Superior temporal gyrus (tissue), 1 donor: Measurements from ENCODE around the gene SLC41A3.
A peak's percentile ranks its signal among the peaks of the same experiment; 100 is the strongest.
"Not testable (repeated sequence)": the region's sequence is repeated elsewhere in the genome, so short reads cannot be mapped to it uniquely, and the experiment has no call there.

ENCODE experiments used
- DNase-seq: peaks from one replicate; pipeline ENCODE4 v3.0.0-alpha.2; 2016; ENCODE audit errors: extremely low spot score

SLC41A3 gene

DNA sequence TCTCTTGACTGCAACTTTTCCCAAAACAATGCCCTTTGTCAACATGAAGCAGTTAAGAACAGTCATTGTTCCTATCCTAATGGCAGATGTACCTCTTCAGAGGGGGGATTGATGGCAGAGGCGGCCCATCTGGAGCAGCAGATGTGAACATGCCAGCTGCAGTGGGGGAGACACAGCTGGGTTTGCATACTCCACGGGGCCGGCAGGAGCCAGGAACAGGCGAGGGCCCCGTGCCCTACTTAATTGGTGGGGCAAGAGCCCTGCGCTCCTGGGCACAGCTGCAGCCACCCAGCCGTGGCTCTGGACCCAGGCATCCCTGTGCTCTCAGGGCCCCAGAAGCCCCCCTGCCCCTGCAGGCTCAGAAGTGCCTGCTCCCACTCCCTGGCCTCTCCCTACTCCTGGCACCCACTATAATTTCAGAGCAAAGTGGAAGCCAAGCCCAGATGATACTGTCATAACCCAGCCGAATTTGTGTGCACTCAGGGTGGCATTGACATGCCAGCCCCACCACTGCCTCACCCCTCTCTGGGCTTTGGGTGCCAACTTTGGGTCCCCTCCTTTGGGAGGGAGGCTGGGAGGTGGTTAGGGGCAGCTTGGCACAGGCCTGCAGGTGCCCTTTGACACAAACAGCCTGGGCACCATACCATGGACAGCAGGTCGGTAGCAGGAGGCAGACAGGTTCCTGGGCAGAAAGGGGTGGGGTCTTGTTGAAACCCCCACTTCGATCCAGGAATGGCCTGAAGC lies 80.3 kb downstream of the SLC41A3 start:
- DNase-seq: no peak

DNA sequence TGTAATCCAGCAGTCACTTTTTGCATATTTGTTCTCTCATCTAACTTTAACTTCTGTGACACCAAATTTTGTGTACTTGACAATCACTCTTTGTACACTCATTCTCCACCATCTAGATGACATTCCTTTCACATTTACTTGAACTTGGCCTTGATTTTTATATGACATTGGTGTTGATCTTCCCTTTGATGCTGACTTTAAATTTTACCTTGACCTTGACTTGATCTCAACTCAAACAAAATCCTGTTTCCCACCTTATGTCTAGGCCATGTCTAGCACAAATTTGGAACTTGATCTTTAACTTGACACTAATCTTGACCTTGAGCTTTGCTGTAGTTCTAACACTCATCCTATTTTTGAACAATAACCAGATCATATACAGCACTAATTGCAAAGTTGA lies 81.7 kb downstream of the SLC41A3 start:
- no peak for DNase-seq

DNA sequence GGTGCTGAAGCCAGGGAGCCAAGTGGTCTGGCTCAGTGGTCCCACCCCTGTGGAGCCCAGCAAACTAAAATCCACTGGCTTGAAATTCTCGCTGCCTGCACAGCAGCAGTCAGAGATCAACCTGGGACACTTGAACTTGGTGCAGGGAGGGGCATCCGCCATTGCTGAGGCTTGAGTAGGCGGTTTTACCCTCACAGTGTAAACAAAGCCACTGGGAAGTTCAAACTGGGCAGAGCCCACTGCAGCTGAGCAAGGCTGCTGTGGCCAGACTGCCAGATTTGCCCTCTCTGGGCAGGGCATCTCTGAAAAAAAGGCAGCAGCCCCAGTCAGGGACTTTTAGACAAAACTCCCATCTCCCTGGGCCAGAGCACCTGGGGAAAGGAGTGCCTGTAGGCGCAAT lies 87.2 kb downstream of the SLC41A3 start:
- not testable (repeated sequence) for DNase-seq

DNA sequence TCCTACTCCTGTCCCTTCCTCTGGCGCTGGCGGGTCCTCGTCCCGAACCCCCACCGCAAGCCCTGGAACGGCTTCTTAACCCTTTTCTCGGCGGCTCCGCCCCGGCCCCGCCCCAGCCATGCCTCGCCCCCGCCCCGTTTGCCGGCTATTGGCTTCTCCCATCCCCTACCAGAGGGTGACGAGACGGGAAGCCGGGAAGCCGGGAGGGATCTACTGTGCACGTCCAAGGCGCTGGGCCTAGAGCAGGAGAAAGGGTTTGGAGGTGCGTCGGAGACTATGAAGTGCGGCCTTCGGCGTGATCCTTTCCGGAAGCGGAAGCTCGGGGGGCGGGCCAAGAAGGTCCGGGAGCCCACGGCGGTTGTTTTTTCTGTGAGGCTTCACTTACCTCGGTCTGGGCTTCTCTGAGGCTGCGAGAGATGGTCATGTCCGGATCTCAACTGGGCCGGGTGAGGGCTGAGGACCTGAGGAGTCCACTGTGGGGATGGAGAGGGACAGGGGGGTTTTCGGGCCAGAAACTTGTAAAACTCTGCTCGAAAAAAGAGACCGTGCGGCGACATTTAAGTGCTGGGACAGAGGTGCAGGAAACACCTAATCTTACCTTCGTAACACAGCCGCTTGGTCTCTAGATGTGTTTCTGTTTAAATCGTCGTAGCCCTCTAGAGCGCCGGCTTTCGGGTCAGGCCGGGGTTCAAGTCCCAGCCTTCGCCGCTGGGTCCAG lies 93.5 kb downstream of the SLC41A3 start:
- DNase-seq: peak; percentile 81

DNA sequence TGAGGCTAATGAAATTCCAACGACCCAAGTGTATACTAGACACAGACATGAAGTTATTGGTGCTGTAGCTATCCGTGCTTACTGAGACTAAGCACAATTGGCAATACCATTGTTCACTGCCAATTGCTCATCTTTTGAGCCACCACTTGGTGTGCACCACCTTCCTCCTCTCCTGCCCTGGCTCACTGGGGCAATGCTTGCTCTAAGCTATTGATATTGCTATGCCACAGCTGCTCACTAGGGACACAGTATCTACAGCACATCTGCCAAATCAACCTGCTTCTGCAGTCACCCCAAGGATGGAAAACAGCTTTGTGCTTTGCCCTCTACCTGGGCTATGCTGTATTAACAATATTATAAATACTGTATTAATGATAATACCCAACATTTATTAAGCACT lies 99.0 kb downstream of the SLC41A3 start:
- DNase-seq: not testable (repeated sequence)

DNA sequence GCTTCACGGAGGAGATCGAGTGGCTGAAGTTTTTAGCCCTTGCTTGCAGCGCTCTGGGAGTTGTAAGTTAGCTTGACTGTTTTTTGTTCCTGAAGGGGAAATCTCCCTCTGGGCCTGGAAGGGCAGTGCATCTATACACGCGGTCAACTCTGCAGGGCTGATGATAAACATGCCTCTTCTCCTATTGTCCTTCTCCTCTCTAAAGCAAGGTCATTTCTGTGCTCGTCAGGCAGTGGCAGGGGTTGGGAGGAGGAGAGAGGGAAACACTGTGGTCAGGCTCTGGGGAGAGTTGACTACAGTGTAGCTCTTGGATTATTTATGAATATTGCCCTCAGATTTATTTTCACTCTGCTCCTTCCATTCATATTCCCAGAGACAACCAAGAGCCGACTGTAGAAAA lies 106.8 kb downstream of the SLC41A3 start:
- DNase-seq: not testable (repeated sequence)

DNA sequence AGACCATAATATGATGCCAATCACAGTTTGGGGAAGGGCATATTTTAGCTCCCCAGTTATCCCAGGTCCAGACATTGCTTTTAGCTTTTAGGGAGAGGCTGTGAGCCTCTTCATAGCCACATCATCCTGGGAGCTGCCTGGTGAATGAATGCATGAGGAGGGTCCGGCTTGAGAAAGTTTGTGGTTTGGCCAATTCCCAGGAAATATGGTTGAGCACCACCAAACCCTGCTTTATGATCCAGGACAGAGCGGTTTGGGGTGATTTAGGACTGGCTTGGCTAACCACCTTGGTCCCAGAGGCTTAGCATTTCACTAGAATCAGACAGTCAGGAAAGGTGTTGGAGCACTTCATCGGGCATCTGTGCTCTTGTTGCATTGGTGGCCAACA lies 107.9 kb downstream of the SLC41A3 start:
- DNase-seq: not testable (repeated sequence)

DNA sequence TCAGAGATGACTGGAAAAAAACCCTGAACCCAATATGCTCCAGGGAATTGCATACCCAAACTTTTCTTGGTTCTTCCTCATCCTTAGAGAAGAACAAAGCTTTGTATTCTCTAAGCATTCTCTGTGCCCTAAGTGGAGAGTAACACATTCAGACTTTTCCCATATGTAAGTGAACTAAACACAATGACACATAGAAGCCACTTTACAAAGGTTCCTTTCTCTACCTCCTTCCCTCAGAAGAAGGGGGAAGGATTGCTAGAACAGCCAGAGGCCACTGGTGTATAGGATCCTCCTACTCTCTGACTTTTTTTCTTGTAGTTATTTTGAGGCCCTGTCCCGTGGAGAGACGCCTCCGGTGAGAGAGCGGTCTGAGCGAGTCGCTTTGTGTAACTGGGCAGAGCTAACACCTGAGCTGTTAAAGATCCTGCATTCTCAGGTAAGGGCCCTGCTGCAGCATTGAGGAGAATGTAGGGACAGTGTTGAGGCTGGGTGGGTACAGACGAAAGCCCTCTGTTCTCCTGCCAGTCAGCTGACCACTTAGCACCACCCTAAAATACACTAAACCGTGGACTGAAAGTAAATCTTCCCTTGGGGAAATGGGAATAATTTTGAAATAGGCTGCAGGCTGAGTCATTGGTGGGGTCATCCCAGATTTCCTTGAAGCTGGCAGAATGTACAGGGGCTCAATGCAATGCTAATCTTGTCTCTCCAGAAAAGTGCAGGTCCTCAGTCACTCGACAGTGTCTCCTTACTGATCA lies 108.5 kb downstream of the SLC41A3 start:
- DNase-seq: peak; percentile 5

DNA sequence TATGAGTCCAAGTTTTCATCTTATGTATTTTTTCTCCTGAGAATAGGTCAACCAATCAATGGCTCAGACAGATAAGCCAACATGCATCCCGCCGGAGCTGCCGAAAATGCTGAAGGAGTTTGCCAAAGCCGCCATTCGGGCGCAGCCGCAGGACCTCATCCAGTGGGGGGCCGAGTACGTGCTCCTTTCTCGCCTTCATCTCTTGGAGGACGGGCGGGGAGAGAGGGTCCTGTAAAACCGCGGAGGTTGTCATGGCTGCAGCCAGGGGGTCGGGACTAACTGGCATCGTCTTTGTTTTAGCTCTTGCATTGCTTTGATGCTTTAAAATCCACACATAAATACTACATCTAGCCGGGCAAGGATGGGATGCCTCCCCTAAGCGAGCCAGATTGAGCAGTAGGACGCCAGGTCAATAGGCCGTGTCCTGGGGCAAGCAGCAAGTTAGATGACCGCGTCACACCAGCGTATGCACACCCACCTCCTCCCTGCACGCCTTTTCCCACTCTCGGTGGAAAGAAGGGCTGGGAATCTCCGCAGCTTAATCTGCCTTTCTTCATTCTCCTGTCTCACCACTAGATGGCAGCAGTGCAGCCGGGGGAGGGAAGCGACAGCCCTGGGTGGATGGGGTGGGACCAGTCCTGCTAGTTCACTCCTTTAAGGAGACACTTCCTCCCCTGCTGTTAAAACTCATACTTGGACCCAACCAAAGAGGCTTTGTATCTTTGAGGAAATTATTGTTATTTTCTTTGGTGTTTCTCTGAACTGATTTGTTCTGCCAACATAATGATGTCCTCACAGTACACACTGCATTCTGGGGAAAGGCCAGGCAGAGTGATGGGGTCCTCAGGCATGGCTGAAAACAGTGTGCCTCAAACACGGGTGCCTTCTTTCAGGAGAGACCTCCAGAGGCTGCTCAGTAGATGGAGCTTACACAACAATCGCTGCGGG lies 111.7 kb downstream of the SLC41A3 start:
- DNase-seq: peak; percentile 59

DNA sequence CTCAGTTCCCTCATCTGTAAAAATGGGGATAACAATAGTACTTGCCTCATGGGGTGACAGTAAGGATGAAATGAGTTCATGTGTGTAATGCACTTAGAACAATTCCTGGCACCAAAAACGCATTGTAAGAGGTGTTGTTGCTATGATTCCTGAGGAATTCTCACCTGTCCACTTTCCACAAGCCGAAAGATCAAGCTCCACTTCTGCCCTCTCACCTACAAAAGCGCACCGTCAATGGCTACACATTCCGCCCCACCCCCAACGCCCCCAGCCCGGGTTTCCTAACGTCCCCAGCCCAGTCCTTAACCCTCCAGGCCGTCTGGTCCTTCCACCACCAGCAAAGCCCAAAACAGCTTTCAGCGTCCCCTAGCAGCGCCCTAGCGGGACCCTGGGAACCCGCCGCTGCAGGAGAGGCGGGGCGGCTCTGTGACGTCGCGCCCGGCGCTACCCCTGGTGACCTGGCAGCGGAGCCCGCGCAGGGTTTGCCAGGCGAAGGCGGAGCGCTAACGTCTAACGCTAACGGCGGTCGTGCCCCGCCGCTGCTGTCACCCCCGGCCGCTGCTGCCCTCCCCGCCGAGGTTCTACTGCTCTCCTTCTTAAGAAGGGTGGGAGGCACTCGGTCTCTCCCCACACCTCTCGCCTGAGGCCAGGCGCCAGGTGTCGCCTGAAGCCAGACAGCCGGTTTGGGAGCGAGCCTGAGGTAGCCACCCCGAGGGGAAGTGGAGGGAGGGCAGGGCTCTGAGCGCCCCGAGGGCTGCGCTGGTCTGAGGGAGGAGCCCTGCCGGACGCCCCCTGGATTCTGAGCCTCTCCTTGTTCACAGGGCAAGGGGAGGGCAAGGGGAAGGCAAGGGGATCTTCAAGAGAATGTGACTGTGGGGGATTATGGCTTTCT lies 115.0 kb downstream of the SLC41A3 start, which contains the start of gene ROPN1B:
TSS of gene ROPN1B (plus strand) at position 478 of the 892 bp plus-strand sequence. CDS start 2,877 bp downstream, outside the sequence.
- DNase-seq: not testable (repeated sequence)

DNA sequence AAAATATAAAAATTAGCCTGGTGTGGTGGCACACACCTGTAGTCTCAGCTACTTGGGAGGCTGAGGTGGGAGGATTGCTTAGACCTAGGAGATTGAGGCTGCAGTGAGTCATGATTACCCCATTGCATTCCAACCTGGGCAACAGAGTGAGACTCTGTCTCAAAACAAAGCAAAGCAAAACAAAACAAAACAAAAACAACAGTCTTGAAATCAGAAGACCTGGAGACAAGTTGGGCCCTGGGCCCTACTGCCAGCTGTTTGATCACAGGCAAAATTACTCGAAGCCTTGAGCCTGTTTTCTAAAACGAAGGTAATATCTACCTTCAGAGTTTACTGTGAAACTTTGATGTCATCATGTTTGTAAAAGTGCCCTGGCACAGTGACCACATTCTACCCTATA lies 115.8 kb downstream of the SLC41A3 start:
- not testable (repeated sequence) for DNase-seq

DNA sequence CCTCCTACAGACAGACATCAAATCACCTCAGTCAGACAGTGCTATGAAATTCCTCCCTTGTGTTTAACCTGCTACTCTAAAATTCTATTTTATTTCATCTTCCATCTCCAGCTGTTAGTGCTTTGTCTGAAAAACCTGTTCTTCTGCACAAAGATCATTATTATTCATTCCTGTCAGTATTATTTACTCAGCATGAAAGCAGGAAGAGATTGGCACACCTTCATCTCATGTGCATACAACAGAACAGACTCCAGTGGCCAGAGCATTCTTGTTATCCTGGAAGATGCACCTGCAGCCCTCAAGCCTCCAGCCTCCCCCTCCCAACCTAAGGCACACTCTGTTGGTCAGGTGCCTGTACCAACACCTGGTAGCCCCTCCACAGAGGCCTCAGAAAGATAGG lies 116.8 kb downstream of the SLC41A3 start:
- no peak for DNase-seq

DNA sequence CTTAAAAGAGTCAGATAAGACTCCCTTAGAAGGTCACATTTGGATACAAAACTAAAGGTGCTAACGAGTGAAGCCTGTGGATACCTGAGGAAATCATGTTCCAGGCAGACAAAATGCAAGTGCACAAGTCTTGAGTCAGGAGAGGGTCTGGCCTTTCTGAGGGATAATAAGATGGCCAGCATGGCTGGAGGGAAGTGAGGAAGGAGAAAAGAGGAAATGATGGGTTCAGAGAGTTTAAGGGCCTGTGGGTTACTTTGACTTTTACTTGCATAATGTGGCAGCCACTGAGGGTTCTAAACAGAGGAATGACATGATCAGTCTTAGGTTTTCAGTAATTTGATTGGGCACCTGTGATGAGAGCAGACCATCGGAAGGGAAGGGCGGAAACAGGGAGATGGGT lies 118.4 kb downstream of the SLC41A3 start:
- DNase-seq: no peak

DNA sequence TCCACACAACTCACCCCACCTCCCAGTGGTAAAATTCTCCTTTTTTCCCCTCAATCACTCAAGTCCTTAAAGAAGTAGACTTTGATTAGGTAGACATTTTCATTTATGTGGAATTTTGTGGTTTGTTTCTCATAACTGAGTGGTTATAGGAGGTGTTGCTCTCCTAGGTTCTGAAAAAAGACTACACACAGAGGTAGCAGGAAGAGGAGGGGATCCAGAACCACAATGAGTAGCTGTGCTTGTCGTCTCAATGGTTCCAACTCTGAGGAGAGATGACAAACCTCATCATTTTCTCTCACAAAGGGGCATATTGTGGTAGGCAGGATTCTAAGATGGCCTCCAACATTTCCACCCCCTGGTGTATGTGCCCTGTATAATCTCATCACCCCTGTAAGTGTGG lies 120.1 kb downstream of the SLC41A3 start:
- not testable (repeated sequence) for DNase-seq

DNA sequence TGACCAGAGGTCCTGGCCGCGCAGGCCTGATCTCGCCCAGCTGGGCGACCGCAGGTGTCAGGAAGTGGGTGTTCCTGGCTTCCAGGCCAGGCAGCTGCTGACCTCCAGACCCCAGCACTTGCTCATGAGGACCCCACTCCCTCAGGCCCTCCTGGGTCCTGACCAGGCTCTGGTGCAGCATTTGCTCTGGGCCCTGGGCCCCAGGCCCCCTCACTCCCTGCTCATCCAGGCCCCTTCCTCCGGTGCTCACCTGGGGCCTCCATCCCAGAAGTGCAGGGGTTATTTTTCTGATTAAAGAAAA lies 122.7 kb downstream of the SLC41A3 start:
- no peak for DNase-seq

DNA sequence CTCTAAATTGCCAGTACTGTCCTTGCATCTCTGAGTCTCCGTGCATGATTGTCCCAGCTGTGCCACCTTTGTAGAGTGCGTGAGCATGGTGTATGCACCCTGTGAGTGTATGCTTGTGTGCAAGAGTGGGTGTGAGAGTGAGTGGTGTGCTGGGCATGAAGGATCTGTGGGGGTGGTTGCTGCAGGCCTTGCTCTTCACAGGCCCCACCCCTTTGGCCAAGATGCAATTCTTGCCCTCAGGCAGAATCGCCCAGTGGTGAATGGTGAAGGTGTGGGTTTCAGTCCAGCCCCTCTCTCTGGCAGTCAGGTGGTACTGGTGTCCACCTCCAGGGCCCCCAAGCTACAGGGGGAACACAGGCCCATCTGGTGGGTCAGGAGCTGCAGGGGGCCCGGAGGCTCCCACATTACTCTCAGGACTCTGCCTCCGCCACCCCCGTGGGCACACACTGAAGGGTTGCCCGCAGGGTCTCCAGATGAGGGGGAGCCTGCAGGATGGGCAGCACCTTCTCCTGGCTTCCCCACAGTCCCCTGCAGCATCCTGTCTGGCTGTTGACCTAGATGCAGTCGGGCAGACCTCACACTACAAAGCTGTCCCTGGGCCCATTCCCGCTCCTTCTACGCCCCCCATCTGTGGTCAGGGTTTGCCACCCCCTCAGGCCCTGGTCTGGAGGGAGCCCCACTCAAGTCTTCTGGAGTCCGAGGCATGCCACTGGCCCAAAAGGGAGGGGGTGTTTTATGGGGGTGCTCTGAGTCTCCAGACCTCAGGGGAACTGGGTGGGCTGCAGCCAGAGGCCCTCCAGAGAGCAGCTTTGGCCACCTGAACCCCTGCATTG lies 123.3 kb downstream of the SLC41A3 start:
- no peak for DNase-seq

DNA sequence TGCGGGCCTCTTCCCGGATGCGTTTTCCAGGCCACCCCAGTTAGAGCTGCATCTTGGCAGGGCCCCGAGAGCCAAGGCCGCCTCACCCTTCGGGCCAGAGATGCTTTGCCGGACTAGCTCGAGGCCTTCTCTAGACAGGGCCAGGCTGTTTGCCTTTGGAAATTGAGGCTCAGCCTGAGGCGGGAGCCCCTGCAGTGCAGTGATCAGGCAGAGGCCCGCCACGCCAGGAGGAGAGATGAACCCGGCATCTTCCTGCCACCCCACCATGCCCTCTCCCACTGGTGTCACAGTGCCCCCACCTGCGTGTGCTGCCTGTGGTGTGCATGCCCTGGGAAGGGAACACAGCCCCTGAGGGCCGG lies 123.9 kb downstream of the SLC41A3 start:
- DNase-seq: no peak

DNA sequence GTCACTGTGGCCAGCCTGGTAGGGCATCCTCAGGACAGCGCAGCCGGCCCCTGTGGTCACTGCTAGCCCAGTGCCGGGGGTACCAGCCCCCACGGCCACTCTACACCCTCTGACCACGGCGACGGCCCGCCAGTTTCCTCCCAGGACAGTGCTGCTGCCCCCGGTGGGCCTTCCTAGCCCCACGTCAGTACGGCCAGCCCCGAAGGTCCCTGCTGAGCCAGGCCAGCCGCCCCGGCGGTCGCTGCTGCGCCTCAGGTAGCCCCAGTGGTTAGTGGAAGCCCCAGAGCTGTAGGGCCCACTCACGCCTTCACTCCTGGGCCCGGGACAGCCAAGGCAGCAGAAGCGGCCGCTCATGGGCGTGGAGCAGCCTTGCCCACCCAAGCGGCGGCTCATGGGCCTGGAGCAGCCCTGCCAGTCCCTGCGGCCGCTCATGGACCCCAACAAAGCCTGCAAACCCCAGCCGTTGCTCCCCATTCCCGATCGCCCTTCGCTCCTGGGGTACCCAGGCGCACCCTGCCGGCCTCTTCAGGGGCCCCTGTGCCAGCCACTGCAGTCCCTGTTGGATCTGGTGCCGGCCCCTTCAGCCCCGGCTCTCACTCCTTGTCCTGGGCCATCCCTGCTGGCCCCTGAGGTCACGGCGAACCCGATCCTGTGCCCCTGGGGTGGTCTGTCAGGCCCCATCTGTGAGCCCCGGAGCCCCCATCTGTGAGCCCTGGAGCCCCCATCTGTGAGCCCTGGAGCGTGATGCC lies 124.4 kb downstream of the SLC41A3 start:
- DNase-seq: no peak
